H1 (cell line): Measurements from ENCODE around the gene GBX1. TPM values are rescaled to one million over a fixed set of nuclear protein-coding genes. Genes with fewer than 3 reads are reported as not detected.

Experiments
- CHD7 ChIP-seq: fragments of 300-600 bp; sonication (generic); IDR thresholded peaks from 2 replicates; pipeline ENCODE4 v1.7.1; 2012; ENCODE audit warnings: low read length, moderate library complexity, mild to moderate bottlenecking, inconsistent platforms; ENCODE audit not compliant: insufficient replicate concordance
- KDM5A ChIP-seq: fragments of 200-600 bp; IDR thresholded peaks from 2 replicates; pipeline ENCODE4 v1.7.1; 2012; ENCODE audit warnings: mild to moderate bottlenecking, low read length, inconsistent platforms, mixed read lengths
- TBP ChIP-seq: IDR thresholded peaks from 2 replicates; pipeline ENCODE4 v1.6.1; 2011; ENCODE audit warnings: low read depth, low read length, improper control_type of control experiment
- polyA plus RNA-seq, 7 experiments: library from polyadenylated mRNA; depleted of rRNA in 3 of 7; stranded (reverse) in 5 of 7; unstranded in 2 of 7; fragments of >200 nt in 5 of 7; fragments of 200-250 nt in 2 of 7; gene quantifications; 1 replicate in 5 of 7; 2 replicates in 1 of 7; 4 replicates in 1 of 7; pipeline versions ENCODE4 v1.2.1 to v1.2.3, GENCODE V29; 2011 to 2013; ENCODE audit warnings: missing spikeins in 2 of 7, mixed read lengths in 2 of 7
- total RNA-seq: library from RNA; stranded (reverse); fragmentation: NEBNext Ultra II Directional; extraction: Animal tissue kit (Norgen Biotek cat#: 25700); gene quantifications from 2 replicates; pipeline ENCODE4 v1.2.1, GENCODE V29; 2021

Gene GBX1
- total and polyA plus RNA-seq, 2 of the 8 experiments (the other 6 are each of a cell fraction or from before 2014, with no cell fraction given), result not detected

- TF ChIP-seq CHD7 (no peak), TBP (no peak), KDM5A (no peak)
Observed at GRCh38 chr7:151124481-151124880, 43.0 kb downstream of the GBX1 start (continued).
